Measurements from ENCODE around the gene RPS15. TPM values are rescaled to one million over a fixed set of nuclear protein-coding genes. Genes with fewer than 3 reads are reported as not detected.

The RPS15 gene
- total RNA-seq, 6 experiments from 2014 or later = 1,047 to 1,358 (median 1,277) TPM

DNA sequence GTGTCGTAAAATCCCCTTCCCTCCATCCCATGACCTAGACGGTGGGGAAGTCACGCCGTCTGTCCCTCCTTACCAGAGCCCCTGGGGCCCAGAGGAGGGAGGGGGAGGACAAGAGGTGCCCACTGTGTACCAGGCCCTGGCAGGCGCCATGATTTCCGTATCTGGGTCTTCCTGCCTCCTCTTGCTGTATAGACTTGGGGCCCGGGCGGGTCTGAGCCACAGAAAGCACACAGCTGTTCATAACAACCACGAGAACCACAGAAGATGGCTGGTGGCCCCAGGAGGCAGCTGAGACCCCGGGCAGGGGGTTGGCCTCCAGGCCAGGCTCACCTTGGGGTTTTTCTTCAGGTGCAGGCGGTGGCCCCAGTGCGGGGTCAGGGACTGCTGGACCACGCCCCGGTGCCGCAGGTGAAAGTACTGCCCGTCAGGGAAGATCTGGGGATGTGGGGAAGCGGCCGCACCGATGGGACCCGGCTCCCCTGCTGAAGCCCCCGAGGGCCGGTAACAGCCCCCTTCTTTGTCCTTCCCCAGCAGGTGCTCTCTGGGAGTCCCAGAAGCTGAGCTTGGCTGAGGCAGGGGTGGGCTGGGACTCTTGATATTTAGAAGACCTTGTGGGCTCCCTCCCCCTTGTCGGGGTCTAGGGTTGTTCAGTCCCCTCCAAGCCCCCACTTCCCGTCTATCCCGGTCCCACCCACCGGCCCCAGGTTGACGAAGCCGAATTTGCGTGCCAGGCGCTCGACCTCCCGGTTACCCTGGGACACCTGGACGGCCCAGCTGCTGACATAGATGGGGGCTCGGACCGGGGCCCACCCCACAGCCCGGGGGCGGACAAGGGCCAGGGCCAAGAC is 51.5 kb downstream of the RPS15 start:
- Mint-ChIP-seq H3K27ac (no peak overlapping the region), H3K36me3 (ENCODE audit: low read depth) (no peaks in the 10 kb centered on the region), H3K4me1 (ENCODE audit: low read depth) (no peaks in the 10 kb centered on the region; the same call in 1 of the 2 replicates), H3K4me3 (peak overlapping the region; percentile 37), H3K9me3 (no peaks in the 10 kb centered on the region), H3K27me3 (ENCODE audit: insufficient read depth) (peaks cover 7% of the 10 kb centered on the region)
- DNase-seq = no peak
- TF ChIP-seq, protein P1, sequence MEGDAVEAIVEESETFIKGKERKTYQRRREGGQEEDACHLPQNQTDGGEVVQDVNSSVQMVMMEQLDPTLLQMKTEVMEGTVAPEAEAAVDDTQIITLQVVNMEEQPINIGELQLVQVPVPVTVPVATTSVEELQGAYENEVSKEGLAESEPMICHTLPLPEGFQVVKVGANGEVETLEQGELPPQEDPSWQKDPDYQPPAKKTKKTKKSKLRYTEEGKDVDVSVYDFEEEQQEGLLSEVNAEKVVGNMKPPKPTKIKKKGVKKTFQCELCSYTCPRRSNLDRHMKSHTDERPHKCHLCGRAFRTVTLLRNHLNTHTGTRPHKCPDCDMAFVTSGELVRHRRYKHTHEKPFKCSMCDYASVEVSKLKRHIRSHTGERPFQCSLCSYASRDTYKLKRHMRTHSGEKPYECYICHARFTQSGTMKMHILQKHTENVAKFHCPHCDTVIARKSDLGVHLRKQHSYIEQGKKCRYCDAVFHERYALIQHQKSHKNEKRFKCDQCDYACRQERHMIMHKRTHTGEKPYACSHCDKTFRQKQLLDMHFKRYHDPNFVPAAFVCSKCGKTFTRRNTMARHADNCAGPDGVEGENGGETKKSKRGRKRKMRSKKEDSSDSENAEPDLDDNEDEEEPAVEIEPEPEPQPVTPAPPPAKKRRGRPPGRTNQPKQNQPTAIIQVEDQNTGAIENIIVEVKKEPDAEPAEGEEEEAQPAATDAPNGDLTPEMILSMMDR (IDR thresholded peaks at IDR 0.05) = no peak

Other genes starting within 250 kb of the RPS15 start
- 10 to 100 TPM; 52.9 to 59.1 (median 56.7) TPM for gene STK11, start 232.6 kb upstream of the RPS15 start, total RNA-seq (2021; fragmentation: NEBNext Ultra II Directional; extraction: Animal tissue kit (Norgen Biotek cat#: 25700))
- gene CBARP, start 200.4 kb upstream of the RPS15 start, total RNA-seq (2021; fragmentation: NEBNext Ultra II Directional; extraction: Animal tissue kit (Norgen Biotek cat#: 25700)) = 10 to 100 TPM in 1 of 6 experiments, 1 to 10 TPM in 5; 7.6 to 12.7 (median 8.6) TPM
- 100 to 1,000 TPM; 190 to 243 (median 217) TPM for gene ATP5F1D, start 196.6 kb upstream of the RPS15 start, total RNA-seq (2021; fragmentation: NEBNext Ultra II Directional; extraction: Animal tissue kit (Norgen Biotek cat#: 25700))
- gene MIDN, start 189.8 kb upstream of the RPS15 start, total RNA-seq (2021; fragmentation: NEBNext Ultra II Directional; extraction: Animal tissue kit (Norgen Biotek cat#: 25700)) = 10 to 100 TPM; 58.4 to 73.3 (median 67.4) TPM
- 100 to 1,000 TPM; 160 to 243 (median 190) TPM for gene CIRBP, start 169.1 kb upstream of the RPS15 start, total RNA-seq (2021; fragmentation: NEBNext Ultra II Directional; extraction: Animal tissue kit (Norgen Biotek cat#: 25700))
- gene FAM174C, start 162.9 kb upstream of the RPS15 start, total RNA-seq (2021; fragmentation: NEBNext Ultra II Directional; extraction: Animal tissue kit (Norgen Biotek cat#: 25700)) = 10 to 100 TPM; 54.2 to 77.6 (median 63.8) TPM
- gene EFNA2, start 152.5 kb upstream of the RPS15 start, total RNA-seq (2021; fragmentation: NEBNext Ultra II Directional; extraction: Animal tissue kit (Norgen Biotek cat#: 25700)) = not detected
- 100 to 1,000 TPM in 2 of 6 experiments, 10 to 100 TPM in 4; 91.9 to 105 (median 97.6) TPM for gene NDUFS7, start 54.5 kb upstream of the RPS15 start, total RNA-seq (2021; fragmentation: NEBNext Ultra II Directional; extraction: Animal tissue kit (Norgen Biotek cat#: 25700))
- 10 to 100 TPM; 55.2 to 71.3 (median 67.7) TPM for gene GAMT, start 36.9 kb upstream of the RPS15 start, total RNA-seq (2021; fragmentation: NEBNext Ultra II Directional; extraction: Animal tissue kit (Norgen Biotek cat#: 25700))
- gene DAZAP1, start 30.8 kb upstream of the RPS15 start, total RNA-seq (2021; fragmentation: NEBNext Ultra II Directional; extraction: Animal tissue kit (Norgen Biotek cat#: 25700)) = 100 to 1,000 TPM in 4 of 6 experiments, 10 to 100 TPM in 2; 87.2 to 109 (median 103) TPM
- gene APC2, start 11.7 kb downstream of the RPS15 start, total RNA-seq (2021; fragmentation: NEBNext Ultra II Directional; extraction: Animal tissue kit (Norgen Biotek cat#: 25700)) = under 1 TPM; 0.18 to 0.47 (median 0.32) TPM
- 10 to 100 TPM; 26.7 to 34.8 (median 29.6) TPM for gene C19orf25, start 40.8 kb downstream of the RPS15 start, total RNA-seq (2021; fragmentation: NEBNext Ultra II Directional; extraction: Animal tissue kit (Norgen Biotek cat#: 25700))
- gene PCSK4, start 52.0 kb downstream of the RPS15 start, total RNA-seq (2021; fragmentation: NEBNext Ultra II Directional; extraction: Animal tissue kit (Norgen Biotek cat#: 25700)) = 1 to 10 TPM in 3 of 6 experiments, under 1 TPM in 3; 0.34 to 1.2 (median 0.98) TPM
- 1 to 10 TPM; 1.7 to 4.6 (median 2.1) TPM for gene REEP6, start 52.8 kb downstream of the RPS15 start, total RNA-seq (2021; fragmentation: NEBNext Ultra II Directional; extraction: Animal tissue kit (Norgen Biotek cat#: 25700))
- gene ADAMTSL5, start 74.6 kb downstream of the RPS15 start, total RNA-seq (2021; fragmentation: NEBNext Ultra II Directional; extraction: Animal tissue kit (Norgen Biotek cat#: 25700)) = 10 to 100 TPM; 14.9 to 20.5 (median 16.2) TPM
- 1 to 10 TPM in 1 of 6 experiments, under 1 TPM in 5; 0.26 to 1.3 (median 0.70) TPM for gene PLK5, start 85.7 kb downstream of the RPS15 start, total RNA-seq (2021; fragmentation: NEBNext Ultra II Directional; extraction: Animal tissue kit (Norgen Biotek cat#: 25700))
- 10 to 100 TPM; 28.6 to 36.7 (median 31.4) TPM for gene MEX3D, start 129.9 kb downstream of the RPS15 start, total RNA-seq (2021; fragmentation: NEBNext Ultra II Directional; extraction: Animal tissue kit (Norgen Biotek cat#: 25700))
- gene MBD3, start 154.5 kb downstream of the RPS15 start, total RNA-seq (2021; fragmentation: NEBNext Ultra II Directional; extraction: Animal tissue kit (Norgen Biotek cat#: 25700)) = 100 to 1,000 TPM in 1 of 6 experiments, 10 to 100 TPM in 5; 75.6 to 104 (median 85.7) TPM
- 100 to 1,000 TPM; 178 to 319 (median 252) TPM for gene UQCR11, start 167.1 kb downstream of the RPS15 start, total RNA-seq (2021; fragmentation: NEBNext Ultra II Directional; extraction: Animal tissue kit (Norgen Biotek cat#: 25700))
- 100 to 1,000 TPM in 1 of 6 experiments, 10 to 100 TPM in 5; 74.9 to 102 (median 82.0) TPM for gene TCF3, start 214.2 kb downstream of the RPS15 start, total RNA-seq (2021; fragmentation: NEBNext Ultra II Directional; extraction: Animal tissue kit (Norgen Biotek cat#: 25700))